SK-N-MC (cell line): Measurements from ENCODE around the gene CLCN7.

Experiments used
- DNase-seq: peaks from one replicate; pipeline ENCODE4 v3.0.0-alpha.2; 2011; ENCODE audit warnings: low read depth, low spot score
- H3K27ac ChIP-seq: fragments of 200-600 bp; sonication (generic); 2 replicates; pipeline ENCODE4 v1.5.1; 2016; ENCODE audit warnings: mixed run types
- H3K36me3 ChIP-seq: fragments of 200-600 bp; sonication (generic); 2 replicates; pipeline ENCODE4 v1.6.1; 2017; ENCODE audit warnings: antibody characterized with exemption, low read length, mixed read lengths; ENCODE audit not compliant: insufficient read depth
- H3K4me3 ChIP-seq: fragments of 200-600 bp; sonication (generic); 2 replicates; pipeline ENCODE4 v1.5.1; 2016
- H3K9ac ChIP-seq: fragments of 200-600 bp; sonication (generic); 2 replicates; pipeline ENCODE4 v1.8.0; 2017; ENCODE audit warnings: mixed run types, mixed read lengths; ENCODE audit not compliant: insufficient read length
- H3K9me3 ChIP-seq: fragments of 200-600 bp; sonication (generic); 2 replicates; pipeline ENCODE4 v1.6.1; 2017; ENCODE audit warnings: low read depth, mild to moderate bottlenecking, antibody characterized with exemption, low read length, moderate library complexity, mixed read lengths
- EZH2 ChIP-seq: fragments of 200-600 bp; sonication (generic); IDR thresholded peaks from one replicate; pipeline ENCODE4 v1.6.1; 2017; ENCODE audit warnings: antibody characterized with exemption
- FOXP2 ChIP-seq: optimal IDR thresholded peaks from 2 replicates; pipeline ENCODE3; 2011; ENCODE audit warnings: mild to moderate bottlenecking, moderate library complexity; ENCODE audit not compliant: insufficient read depth; ENCODE audit errors: extremely low read length, control extremely low read depth
- POLR2AphosphoS5 ChIP-seq: IDR thresholded peaks from 2 replicates; pipeline ENCODE4 v1.6.1; 2012; ENCODE audit warnings: mild to moderate bottlenecking, low read depth, low read length, borderline replicate concordance

CLCN7 gene

DNA sequence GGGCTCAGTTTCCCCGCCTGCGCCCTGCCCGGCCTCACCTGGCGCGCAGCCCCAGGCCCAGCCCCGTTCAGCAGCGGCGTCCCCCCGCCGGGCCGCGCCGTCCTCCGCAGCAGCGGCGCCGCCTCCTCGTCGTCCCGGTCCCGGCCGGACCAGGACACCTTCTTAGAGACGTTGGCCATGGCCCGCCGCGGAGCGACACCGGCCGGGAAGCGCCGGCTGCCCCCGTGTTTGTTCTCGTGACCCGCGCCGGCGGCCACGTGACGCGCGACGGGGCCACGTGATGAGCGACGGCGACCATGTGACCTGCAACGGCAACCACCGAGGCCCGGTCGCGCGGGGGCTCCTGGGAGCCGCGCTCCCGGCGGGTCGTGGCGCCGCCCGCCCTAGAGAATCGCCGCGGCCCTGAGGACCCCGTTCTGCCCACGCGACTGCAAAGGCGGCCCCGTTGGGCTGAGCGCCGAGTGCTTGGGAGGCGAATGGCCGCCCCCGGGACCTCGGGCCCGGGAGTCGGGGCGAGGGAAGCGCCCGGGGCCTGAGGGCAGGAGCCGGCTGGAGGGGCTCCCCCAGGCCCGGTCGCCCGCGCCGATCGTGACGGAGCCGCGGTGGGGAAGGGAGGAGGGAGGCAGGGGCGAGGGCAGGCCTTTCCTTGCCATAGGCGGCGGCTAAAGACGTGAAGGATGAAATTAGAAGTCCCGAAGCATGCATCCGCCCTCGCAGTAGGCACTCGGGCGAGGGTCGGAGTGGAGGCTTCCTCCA, at the start of gene CLCN7:
CLCN7 (minus strand) TSS at position 233 of the 756 bp plus-strand sequence; CDS start at position 179, 54 bp downstream.
- peak within 1 kb of the TSS; percentile 88 for H3K27ac ChIP-seq
- H3K4me3 ChIP-seq = peak within 1 kb of the TSS; percentile 91
- H3K9ac ChIP-seq = peak within 1 kb of the TSS; percentile 99
- TF ChIP-seq FOXP2 = peak; percentile 47
- peak; percentile 80 for TF ChIP-seq POLR2AphosphoS5
- no peak for TF ChIP-seq EZH2
- H3K9me3 ChIP-seq = no peaks in the 10 kb centered on the region
- no peak for DNase-seq
- H3K36me3 ChIP-seq = no peaks in the 10 kb centered on the region

DNA sequence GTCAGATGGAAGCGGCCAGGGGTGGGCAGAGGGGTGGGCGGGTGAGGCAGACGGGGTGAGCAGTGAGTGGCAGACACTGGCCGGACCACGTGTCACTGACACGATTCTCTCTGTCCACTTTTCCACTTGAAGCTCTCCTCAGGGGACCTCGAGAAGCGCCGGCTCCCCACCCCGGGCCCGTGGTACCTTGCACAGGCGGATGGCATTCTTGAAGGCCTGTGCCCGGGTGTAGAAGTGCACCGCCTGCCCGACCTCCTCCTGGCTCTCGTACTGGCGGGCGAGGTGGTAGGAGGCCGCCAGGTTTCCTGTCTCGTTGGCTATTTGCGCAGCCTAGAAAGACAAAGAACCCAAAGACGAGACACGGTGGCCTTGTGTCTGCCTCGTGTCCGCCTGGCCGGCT, 49.5 kb upstream of the CLCN7 start:
- TF ChIP-seq POLR2AphosphoS5 (no peak), FOXP2 (no peak), EZH2 (no peak)
- Histone ChIP-seq H3K9me3 (no peaks in the 10 kb centered on the region), H3K9ac (no peak overlapping the region), H3K27ac (no peak overlapping the region), H3K36me3 (no peaks in the 10 kb centered on the region), H3K4me3 (no peak overlapping the region)
- no peak for DNase-seq

DNA sequence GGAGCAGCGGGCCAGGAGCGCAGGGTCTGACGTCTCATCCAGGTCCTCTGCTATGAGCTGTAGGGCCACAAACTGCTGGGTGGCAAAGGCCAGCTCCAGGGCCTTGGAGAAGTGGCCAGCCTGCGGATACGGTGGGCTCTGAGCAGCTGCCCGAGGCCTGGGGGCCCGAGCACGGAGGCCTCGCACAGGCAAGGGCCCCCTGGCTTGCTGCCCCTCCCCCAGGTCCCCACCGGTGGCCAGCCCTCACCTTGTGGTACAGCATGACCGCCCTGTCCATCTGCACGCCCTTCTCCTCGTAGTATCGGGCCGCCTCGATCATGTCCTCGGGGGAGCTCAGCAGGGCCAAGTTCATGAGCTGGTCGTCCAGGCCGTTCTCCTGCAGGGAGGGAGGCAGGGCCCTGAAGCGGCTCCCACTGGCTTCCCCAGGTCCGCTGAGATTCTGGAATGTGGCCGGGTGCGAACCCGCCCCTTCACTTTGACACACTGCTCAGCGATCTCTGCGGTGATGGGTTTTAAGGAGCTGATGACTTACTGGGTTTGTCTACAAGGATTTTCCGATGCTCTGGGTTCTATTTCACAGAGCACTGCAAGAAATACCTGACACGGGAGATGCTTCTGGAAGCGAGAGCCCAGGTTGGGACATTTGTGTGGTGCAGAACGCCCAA, 48.9 kb upstream of the CLCN7 start:
- Histone ChIP-seq H3K9ac (no peak overlapping the region), H3K4me3 (no peak overlapping the region), H3K27ac (no peak overlapping the region), H3K36me3 (no peaks in the 10 kb centered on the region), H3K9me3 (no peaks in the 10 kb centered on the region)
- DNase-seq = no peak
- TF ChIP-seq EZH2 (no peak), FOXP2 (no peak), POLR2AphosphoS5 (no peak)

DNA sequence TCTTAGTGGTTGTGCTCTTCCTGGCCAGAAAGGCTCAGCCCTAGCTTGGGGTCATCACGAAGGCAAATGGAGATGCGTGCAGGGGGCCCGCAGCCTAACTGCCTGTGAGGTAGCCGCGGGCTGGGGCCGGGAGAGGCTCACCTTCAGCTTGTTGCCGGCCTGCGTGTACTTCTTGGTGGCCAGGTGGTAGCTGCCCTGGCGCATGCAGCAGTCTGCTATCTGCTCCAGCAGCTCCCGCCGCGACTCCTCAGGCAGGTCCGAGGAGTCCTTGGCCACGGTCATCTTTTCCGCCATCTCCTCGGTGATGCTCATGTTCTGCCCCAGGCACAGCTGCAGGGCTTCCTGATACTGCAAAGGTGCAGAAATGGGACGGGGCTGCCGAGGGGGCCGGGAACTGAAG, 45.6 kb upstream of the CLCN7 start:
- no peak overlapping the region for H3K4me3 ChIP-seq
- no peak for TF ChIP-seq EZH2
- no peak for TF ChIP-seq POLR2AphosphoS5
- no peak for TF ChIP-seq FOXP2
- no peaks in the 10 kb centered on the region for H3K9me3 ChIP-seq
- DNase-seq = no peak
- H3K27ac ChIP-seq = no peak overlapping the region
- no peaks in the 10 kb centered on the region for H3K36me3 ChIP-seq
- H3K9ac ChIP-seq = no peak overlapping the region

GRCh38 chr16:1519831-1520230, 45.0 kb upstream of the CLCN7 start:
- H3K27ac ChIP-seq = no peak overlapping the region
- H3K36me3 ChIP-seq = no peaks in the 10 kb centered on the region
- H3K9ac ChIP-seq = no peak overlapping the region
- H3K4me3 ChIP-seq = no peak overlapping the region
- no peaks in the 10 kb centered on the region; the same call in 1 of the 2 replicates for H3K9me3 ChIP-seq
- DNase-seq = no peak
- no peak for TF ChIP-seq EZH2
- TF ChIP-seq FOXP2 = no peak
- TF ChIP-seq POLR2AphosphoS5 = no peak

DNA sequence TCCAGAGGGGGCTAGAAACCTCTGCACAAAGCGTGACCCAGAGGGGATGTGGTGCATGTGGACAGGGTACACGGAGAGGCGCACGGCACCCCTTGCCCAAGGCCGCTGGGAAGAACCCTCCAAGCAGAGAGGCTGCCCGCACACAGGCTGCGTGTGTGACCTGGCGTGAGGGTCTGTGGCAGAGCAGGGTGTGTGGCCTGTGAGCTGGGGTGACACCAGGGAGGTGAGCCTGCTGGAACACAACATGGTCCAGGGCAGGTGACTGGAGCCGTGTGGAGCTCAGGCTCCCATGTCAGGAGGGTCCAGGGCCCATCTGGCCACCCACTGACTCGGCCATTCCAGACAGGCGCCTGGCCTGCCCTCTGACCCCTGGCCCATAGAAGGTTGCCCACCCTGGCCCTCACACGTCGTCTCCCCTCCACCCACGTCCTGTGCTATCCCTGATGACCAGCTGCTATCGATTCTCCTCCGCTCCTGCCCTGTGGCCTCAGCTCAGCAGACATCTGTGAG, 43.9 kb upstream of the CLCN7 start:
- Histone ChIP-seq H3K27ac (no peak overlapping the region), H3K4me3 (no peak overlapping the region), H3K36me3 (no peaks in the 10 kb centered on the region), H3K9me3 (no peaks in the 10 kb centered on the region; the same call in 1 of the 2 replicates), H3K9ac (no peak overlapping the region)
- no peak for DNase-seq
- TF ChIP-seq FOXP2 = no peak
- TF ChIP-seq POLR2AphosphoS5 = no peak
- TF ChIP-seq EZH2 = no peak

DNA sequence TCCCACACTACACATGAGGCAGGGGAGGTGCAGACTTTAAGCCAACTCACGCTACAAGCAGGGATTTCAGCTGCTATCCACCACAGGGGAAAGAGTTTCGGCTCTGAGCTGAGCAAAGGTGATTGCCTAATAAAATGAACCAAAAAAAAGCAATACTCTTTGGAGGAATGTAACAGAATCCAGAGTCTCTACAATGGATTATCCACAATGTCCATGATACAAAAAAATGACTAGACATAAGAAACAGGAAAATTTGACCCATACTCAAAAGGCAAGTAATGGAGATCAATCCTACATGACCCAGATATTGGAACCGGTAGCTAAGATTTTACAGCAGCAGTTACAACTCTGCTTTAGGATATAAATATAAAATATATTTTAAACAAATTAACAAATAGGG, 39.7 kb upstream of the CLCN7 start:
- no peak for DNase-seq
- TF ChIP-seq EZH2 (no peak), FOXP2 (no peak), POLR2AphosphoS5 (no peak)
- Histone ChIP-seq H3K9me3 (no peaks in the 10 kb centered on the region; the same call in 1 of the 2 replicates), H3K36me3 (no peaks in the 10 kb centered on the region), H3K27ac (no peak overlapping the region), H3K4me3 (no peak overlapping the region), H3K9ac (no peak overlapping the region)

DNA sequence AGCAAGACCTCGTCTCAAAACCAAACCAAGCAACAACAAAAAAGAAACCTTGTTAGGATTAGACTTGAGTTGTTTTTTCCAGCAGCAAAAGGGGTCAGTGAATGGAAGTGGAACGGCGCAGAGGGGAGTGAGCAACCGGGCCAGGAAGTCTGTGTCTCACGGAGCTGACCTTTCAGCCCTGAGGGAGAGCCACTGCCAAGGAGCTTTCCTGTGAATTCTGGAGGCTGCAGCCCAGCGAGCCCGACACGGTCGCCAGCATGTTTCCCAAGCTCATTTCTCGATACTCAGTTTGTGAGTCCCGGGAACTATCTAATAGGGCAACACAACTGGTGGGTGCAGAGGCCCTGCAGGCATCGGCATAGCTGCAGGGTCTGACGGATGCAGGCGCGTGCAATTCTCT, 37.9 kb upstream of the CLCN7 start:
- no peak overlapping the region for H3K27ac ChIP-seq

More for the DNA sequence above, 37.9 kb upstream of the CLCN7 start:
- Histone ChIP-seq H3K36me3 (no peaks in the 10 kb centered on the region), H3K4me3 (no peak overlapping the region), H3K9ac (no peak overlapping the region), H3K9me3 (no peaks in the 10 kb centered on the region; the same call in 1 of the 2 replicates)
- TF ChIP-seq FOXP2 = no peak
- no peak for TF ChIP-seq EZH2
- TF ChIP-seq POLR2AphosphoS5 = no peak
- no peak for DNase-seq
